HEK293 (cell line): ENCODE measurements around the gene ARSJ.

Experiments used
- CTCF ChIP-seq: fragments of 450-650 bp; formaldehyde crosslinking; IDR thresholded peaks from 2 replicates; pipeline ENCODE4 v1.5.1; 2016; ENCODE audit warnings: missing biosample characterization, missing genetic modification characterization
- TCF7L2 ChIP-seq: IDR thresholded peaks from 2 replicates; pipeline ENCODE4 v1.6.1; 2011; ENCODE audit warnings: low read depth, mild to moderate bottlenecking, inconsistent platforms, low read length, moderate library complexity, borderline replicate concordance
- ZNF658 ChIP-seq: fragments of 450-650 bp; formaldehyde crosslinking; IDR thresholded peaks from 2 replicates; pipeline ENCODE4; 2016; ENCODE audit warnings: missing biosample characterization, missing genetic modification characterization
- ZNF792 ChIP-seq: fragments of 450-650 bp; formaldehyde crosslinking; IDR thresholded peaks from 2 replicates; pipeline ENCODE4 v1.5.1; 2016; ENCODE audit warnings: missing biosample characterization, missing genetic modification characterization

- TF ChIP-seq ZNF658 (tag by site-specific recombination) = no peak
- no peak for TF ChIP-seq TCF7L2
- no peak for TF ChIP-seq ZNF792
- TF ChIP-seq CTCF (tag by site-specific recombination) = no peak
These were observed 2.0 kb downstream of the ARSJ start for GRCh38 chr4:113977526-113977855.
